Loucy (cell line): ENCODE measurements around the gene F12.
"Not testable (repeated sequence)": the region's sequence is repeated elsewhere in the genome, so short reads cannot be mapped to it uniquely, and the experiment has no call there.

Source experiments
- EZH2phosphoT487 ChIP-seq: fragments of 200-600 bp; IDR thresholded peaks from 2 replicates; pipeline ENCODE4 v1.6.1; 2018; ENCODE audit warnings: antibody characterized with exemption, mild to moderate bottlenecking, moderate library complexity, borderline replicate concordance
- TF ChIP-seq, protein P1 (sequence below): fragments of 200-600 bp; sonication (generic); conservative IDR thresholded peaks from 2 replicates; pipeline ENCODE4 v1.5.1; 2014; ENCODE audit warnings: mild to moderate bottlenecking, antibody characterized with exemption, low read length

DNA sequence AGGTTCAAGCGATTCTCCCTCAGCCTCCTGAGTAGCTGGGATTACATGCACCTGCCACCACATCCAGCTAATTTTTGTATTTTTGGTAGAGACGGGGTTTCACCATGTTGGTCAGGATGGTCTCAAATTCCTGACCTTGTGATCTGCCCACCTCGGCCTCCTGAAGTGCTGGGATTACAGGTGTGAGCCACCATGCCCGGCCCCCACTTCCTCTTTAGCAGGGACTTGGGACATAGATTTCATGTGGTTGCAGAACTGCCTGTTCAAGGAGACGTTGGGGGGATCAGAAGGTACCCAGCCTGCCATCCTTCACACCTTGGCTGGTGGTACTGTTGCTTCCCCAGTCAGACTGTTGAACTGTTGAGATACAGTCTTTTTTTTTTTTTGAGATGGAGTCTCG lies 7.7 kb upstream of the F12 start:
- TF ChIP-seq, protein P1, sequence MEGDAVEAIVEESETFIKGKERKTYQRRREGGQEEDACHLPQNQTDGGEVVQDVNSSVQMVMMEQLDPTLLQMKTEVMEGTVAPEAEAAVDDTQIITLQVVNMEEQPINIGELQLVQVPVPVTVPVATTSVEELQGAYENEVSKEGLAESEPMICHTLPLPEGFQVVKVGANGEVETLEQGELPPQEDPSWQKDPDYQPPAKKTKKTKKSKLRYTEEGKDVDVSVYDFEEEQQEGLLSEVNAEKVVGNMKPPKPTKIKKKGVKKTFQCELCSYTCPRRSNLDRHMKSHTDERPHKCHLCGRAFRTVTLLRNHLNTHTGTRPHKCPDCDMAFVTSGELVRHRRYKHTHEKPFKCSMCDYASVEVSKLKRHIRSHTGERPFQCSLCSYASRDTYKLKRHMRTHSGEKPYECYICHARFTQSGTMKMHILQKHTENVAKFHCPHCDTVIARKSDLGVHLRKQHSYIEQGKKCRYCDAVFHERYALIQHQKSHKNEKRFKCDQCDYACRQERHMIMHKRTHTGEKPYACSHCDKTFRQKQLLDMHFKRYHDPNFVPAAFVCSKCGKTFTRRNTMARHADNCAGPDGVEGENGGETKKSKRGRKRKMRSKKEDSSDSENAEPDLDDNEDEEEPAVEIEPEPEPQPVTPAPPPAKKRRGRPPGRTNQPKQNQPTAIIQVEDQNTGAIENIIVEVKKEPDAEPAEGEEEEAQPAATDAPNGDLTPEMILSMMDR, result not testable (repeated sequence)
- TF ChIP-seq EZH2phosphoT487, result not testable (repeated sequence)
